WTC11 (cell line): ENCODE results near the gene PARVG. TPM values are rescaled to one million over a fixed set of nuclear protein-coding genes. Genes with fewer than 3 reads are reported as not detected.

Source experiments
- ATAC-seq: fragments of 200-7000 bp; cut with Tn5 transposase; 2 replicates; pipeline ENCODE4 v1.10.0; 2021; ENCODE audit warnings: mild to moderate bottlenecking, moderate library complexity
- CTCF ChIA-PET: fragments of 300-600 bp; sonication (Branson Sonifier 250); formaldehyde crosslinking; loops from one replicate; lab custom pipeline; 2021; ENCODE audit warnings: antibody characterized with exemption; lab: Charles Lee
- POLR2A ChIA-PET: fragments of 350-600 bp; sonication (Branson Sonifier 250); formaldehyde crosslinking; loops from one replicate; lab custom pipeline; 2021; ENCODE audit warnings: antibody characterized with exemption; lab: Charles Lee
- DNase-seq: peaks from one replicate; pipeline ENCODE4 v3.0.0; 2021; ENCODE audit warnings: low spot score
- H3K27ac Mint-ChIP-seq: 2 replicates; pipeline ENCODE4 v1.8.0; 2021; ENCODE audit warnings: mixed read lengths
- H3K27me3 Mint-ChIP-seq: 2 replicates; pipeline ENCODE4 v1.8.0; 2021; ENCODE audit warnings: low read depth, mild to moderate bottlenecking, moderate library complexity, mixed read lengths
- H3K36me3 Mint-ChIP-seq: 2 replicates; pipeline ENCODE4 v1.8.0; 2021; ENCODE audit warnings: mixed read lengths
- H3K4me1 Mint-ChIP-seq: 2 replicates; pipeline ENCODE4 v1.8.0; 2022; ENCODE audit warnings: mixed read lengths
- H3K4me3 Mint-ChIP-seq: 2 replicates; pipeline ENCODE4 v1.8.0; 2021; ENCODE audit warnings: mild to moderate bottlenecking, moderate library complexity, mixed read lengths
- H3K9me3 Mint-ChIP-seq: 2 replicates; pipeline ENCODE4 v1.8.0; 2021; ENCODE audit warnings: mixed read lengths
- ATF1 ChIP-seq: sonication (generic); formaldehyde crosslinking; IDR thresholded peaks from 2 replicates; pipeline ENCODE4 v1.8.1; 2023; ENCODE audit warnings: mild to moderate bottlenecking, moderate library complexity, missing genetic modification reagents
- ELF4 ChIP-seq: sonication (generic); formaldehyde crosslinking; IDR thresholded peaks from 2 replicates; pipeline ENCODE4 v1.8.1; 2022; ENCODE audit warnings: low read depth, mild to moderate bottlenecking, moderate library complexity, missing genetic modification reagents
- EMX1 ChIP-seq: fragments of 250-450 bp; sonication (Bioruptor Pico); IDR thresholded peaks from 2 replicates; pipeline ENCODE4 v1.8.0; 2021; ENCODE audit warnings: mild to moderate bottlenecking
- GTF2I ChIP-seq: fragments of 250-450 bp; sonication (Bioruptor Pico); conservative IDR thresholded peaks from 2 replicates; pipeline ENCODE4 v1.4.0; 2021; ENCODE audit warnings: mild to moderate bottlenecking
- HMGA2 ChIP-seq: fragments of 250-450 bp; sonication (Bioruptor Pico); IDR thresholded peaks from 2 replicates; pipeline ENCODE4 v1.4.0; 2021; ENCODE audit warnings: mild to moderate bottlenecking, moderate library complexity
- IRF1 ChIP-seq: sonication (generic); formaldehyde crosslinking; IDR thresholded peaks from 2 replicates; pipeline ENCODE4 v1.8.0; 2023; ENCODE audit warnings: missing genetic modification reagents
- JAZF1 ChIP-seq: fragments of 250-450 bp; sonication (Bioruptor Pico); IDR thresholded peaks from 2 replicates; pipeline ENCODE4 v1.9.0; 2021; ENCODE audit warnings: moderate library complexity, mild to moderate bottlenecking, inconsistent platforms
- NR1H2 ChIP-seq: sonication (generic); formaldehyde crosslinking; IDR thresholded peaks from 2 replicates; pipeline ENCODE4 v1.9.0; 2021; ENCODE audit warnings: mild to moderate bottlenecking, moderate library complexity, missing genetic modification reagents
- TCF7 ChIP-seq: sonication (generic); formaldehyde crosslinking; IDR thresholded peaks from 2 replicates; pipeline ENCODE4 v1.8.0; 2022; ENCODE audit warnings: mild to moderate bottlenecking, low read depth, missing genetic modification reagents, moderate library complexity
- TEAD4 ChIP-seq: sonication (generic); formaldehyde crosslinking; IDR thresholded peaks from 2 replicates; pipeline ENCODE4 v1.8.0; 2022; ENCODE audit warnings: mild to moderate bottlenecking, missing genetic modification reagents
- ZMAT4 ChIP-seq: fragments of 250-450 bp; sonication (Bioruptor Pico); IDR thresholded peaks from 2 replicates; pipeline ENCODE4 v1.9.0; 2021; ENCODE audit warnings: mild to moderate bottlenecking
- ZNF219 ChIP-seq: sonication (generic); formaldehyde crosslinking; IDR thresholded peaks from 2 replicates; pipeline ENCODE4 v1.8.0; 2023; ENCODE audit warnings: missing genetic modification reagents, mild to moderate bottlenecking, borderline replicate concordance
- ZNF317 ChIP-seq: sonication (generic); formaldehyde crosslinking; IDR thresholded peaks from 2 replicates; pipeline ENCODE4 v1.8.1; 2023; ENCODE audit warnings: low read depth, mild to moderate bottlenecking, moderate library complexity, missing genetic modification reagents, borderline replicate concordance
- ZNF425 ChIP-seq: fragments of 250-450 bp; sonication (Bioruptor Pico); conservative IDR thresholded peaks from 2 replicates; pipeline ENCODE4 v1.9.0; 2021; ENCODE audit warnings: mild to moderate bottlenecking
- total RNA-seq: library from RNA; stranded (reverse); gene quantifications from 3 replicates; pipeline ENCODE4 v1.2.3, GENCODE V29; 2021
- TF ChIP-seq, protein P1 (sequence below): sonication (generic); formaldehyde crosslinking; IDR thresholded peaks from 2 replicates; pipeline ENCODE4 v1.8.0; 2022; ENCODE audit warnings: mild to moderate bottlenecking, missing genetic modification reagents
- TF ChIP-seq, protein P2 (sequence below): sonication (generic); formaldehyde crosslinking; IDR thresholded peaks from 2 replicates; pipeline ENCODE4 v1.8.1; 2023; ENCODE audit warnings: mild to moderate bottlenecking, missing genetic modification reagents
- TF ChIP-seq, protein P3 (sequence below): sonication (generic); formaldehyde crosslinking; IDR thresholded peaks from 2 replicates; pipeline ENCODE4 v1.8.1; 2023; ENCODE audit warnings: mild to moderate bottlenecking, missing genetic modification reagents
- TF ChIP-seq, protein P4 (sequence below): sonication (generic); formaldehyde crosslinking; IDR thresholded peaks from 2 replicates; pipeline ENCODE4 v1.8.1; 2022; ENCODE audit warnings: mild to moderate bottlenecking, missing genetic modification reagents, moderate library complexity, borderline replicate concordance
- TF ChIP-seq, protein P5 (sequence below): sonication (generic); formaldehyde crosslinking; IDR thresholded peaks from 2 replicates; pipeline ENCODE4 v1.8.1; 2023; ENCODE audit warnings: mild to moderate bottlenecking, missing genetic modification reagents, moderate library complexity
- TF ChIP-seq, protein P6 (sequence below): sonication (generic); formaldehyde crosslinking; IDR thresholded peaks from 2 replicates; pipeline ENCODE4 v1.8.0; 2022; ENCODE audit warnings: mild to moderate bottlenecking, missing genetic modification reagents

PARVG gene
- total RNA-seq, 1 experiment from 2014 or later = 0.94 TPM

GRCh38 chr22:44153710-44154109 lies 27.0 kb upstream of the PARVG start:
- DNase-seq (no peak), ATAC-seq (no peak)
- no peak overlapping the region for H3K27ac Mint-ChIP-seq
- no peaks in the 10 kb centered on the region for H3K9me3 Mint-ChIP-seq
- H3K4me3 Mint-ChIP-seq = no peak overlapping the region
- H3K36me3 Mint-ChIP-seq = no peaks in the 10 kb centered on the region
- H3K4me1 Mint-ChIP-seq = peaks cover 28% of the 10 kb centered on the region
- CTCF ChIA-PET = no interaction called here
- TF ChIP-seq ZNF219 (CRISPR knock-in tag) = no peak
- TF ChIP-seq, protein P1, sequence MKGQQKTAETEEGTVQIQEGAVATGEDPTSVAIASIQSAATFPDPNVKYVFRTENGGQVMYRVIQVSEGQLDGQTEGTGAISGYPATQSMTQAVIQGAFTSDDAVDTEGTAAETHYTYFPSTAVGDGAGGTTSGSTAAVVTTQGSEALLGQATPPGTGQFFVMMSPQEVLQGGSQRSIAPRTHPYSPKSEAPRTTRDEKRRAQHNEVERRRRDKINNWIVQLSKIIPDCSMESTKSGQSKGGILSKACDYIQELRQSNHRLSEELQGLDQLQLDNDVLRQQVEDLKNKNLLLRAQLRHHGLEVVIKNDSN (CRISPR knock-in tag) = no peak
- TF ChIP-seq, all 79 proteins: peak for 0
- POLR2A ChIA-PET = no interaction called here
- no peaks in the 10 kb centered on the region; the same call in 1 of the 2 replicates for H3K27me3 Mint-ChIP-seq

- ChIA-PET POLR2A (no interaction called here), CTCF (no interaction called here)
- H3K4me3 Mint-ChIP-seq = no peak overlapping the region
- no peaks in the 10 kb centered on the region; the same call in 1 of the 2 replicates for H3K27me3 Mint-ChIP-seq
- H3K36me3 Mint-ChIP-seq = no peaks in the 10 kb centered on the region
- H3K4me1 Mint-ChIP-seq = peaks cover 28% of the 10 kb centered on the region
- ATAC-seq (no peak), DNase-seq (no peak)
- no peak overlapping the region for H3K27ac Mint-ChIP-seq
- TF ChIP-seq, protein P2, sequence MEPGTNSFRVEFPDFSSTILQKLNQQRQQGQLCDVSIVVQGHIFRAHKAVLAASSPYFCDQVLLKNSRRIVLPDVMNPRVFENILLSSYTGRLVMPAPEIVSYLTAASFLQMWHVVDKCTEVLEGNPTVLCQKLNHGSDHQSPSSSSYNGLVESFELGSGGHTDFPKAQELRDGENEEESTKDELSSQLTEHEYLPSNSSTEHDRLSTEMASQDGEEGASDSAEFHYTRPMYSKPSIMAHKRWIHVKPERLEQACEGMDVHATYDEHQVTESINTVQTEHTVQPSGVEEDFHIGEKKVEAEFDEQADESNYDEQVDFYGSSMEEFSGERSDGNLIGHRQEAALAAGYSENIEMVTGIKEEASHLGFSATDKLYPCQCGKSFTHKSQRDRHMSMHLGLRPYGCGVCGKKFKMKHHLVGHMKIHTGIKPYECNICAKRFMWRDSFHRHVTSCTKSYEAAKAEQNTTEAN (CRISPR knock-in tag) = no peak
- TF ChIP-seq ZNF425 (no peak), ATF1 (CRISPR knock-in tag) (no peak), JAZF1 (no peak), IRF1 (CRISPR knock-in tag) (no peak), GTF2I (no peak), ZNF317 (CRISPR knock-in tag) (no peak), TCF7 (no peak), NR1H2 (CRISPR knock-in tag) (no peak), EMX1 (no peak), ZMAT4 (CRISPR knock-in tag) (no peak), HMGA2 (no peak), TEAD4 (no peak), ELF4 (CRISPR knock-in tag) (no peak)
- TF ChIP-seq, protein P3, sequence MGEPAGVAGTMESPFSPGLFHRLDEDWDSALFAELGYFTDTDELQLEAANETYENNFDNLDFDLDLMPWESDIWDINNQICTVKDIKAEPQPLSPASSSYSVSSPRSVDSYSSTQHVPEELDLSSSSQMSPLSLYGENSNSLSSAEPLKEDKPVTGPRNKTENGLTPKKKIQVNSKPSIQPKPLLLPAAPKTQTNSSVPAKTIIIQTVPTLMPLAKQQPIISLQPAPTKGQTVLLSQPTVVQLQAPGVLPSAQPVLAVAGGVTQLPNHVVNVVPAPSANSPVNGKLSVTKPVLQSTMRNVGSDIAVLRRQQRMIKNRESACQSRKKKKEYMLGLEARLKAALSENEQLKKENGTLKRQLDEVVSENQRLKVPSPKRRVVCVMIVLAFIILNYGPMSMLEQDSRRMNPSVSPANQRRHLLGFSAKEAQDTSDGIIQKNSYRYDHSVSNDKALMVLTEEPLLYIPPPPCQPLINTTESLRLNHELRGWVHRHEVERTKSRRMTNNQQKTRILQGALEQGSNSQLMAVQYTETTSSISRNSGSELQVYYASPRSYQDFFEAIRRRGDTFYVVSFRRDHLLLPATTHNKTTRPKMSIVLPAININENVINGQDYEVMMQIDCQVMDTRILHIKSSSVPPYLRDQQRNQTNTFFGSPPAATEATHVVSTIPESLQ (CRISPR knock-in tag) = no peak
- TF ChIP-seq, protein P4, sequence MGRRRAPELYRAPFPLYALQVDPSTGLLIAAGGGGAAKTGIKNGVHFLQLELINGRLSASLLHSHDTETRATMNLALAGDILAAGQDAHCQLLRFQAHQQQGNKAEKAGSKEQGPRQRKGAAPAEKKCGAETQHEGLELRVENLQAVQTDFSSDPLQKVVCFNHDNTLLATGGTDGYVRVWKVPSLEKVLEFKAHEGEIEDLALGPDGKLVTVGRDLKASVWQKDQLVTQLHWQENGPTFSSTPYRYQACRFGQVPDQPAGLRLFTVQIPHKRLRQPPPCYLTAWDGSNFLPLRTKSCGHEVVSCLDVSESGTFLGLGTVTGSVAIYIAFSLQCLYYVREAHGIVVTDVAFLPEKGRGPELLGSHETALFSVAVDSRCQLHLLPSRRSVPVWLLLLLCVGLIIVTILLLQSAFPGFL (CRISPR knock-in tag) = no peak
- TF ChIP-seq, protein P5, sequence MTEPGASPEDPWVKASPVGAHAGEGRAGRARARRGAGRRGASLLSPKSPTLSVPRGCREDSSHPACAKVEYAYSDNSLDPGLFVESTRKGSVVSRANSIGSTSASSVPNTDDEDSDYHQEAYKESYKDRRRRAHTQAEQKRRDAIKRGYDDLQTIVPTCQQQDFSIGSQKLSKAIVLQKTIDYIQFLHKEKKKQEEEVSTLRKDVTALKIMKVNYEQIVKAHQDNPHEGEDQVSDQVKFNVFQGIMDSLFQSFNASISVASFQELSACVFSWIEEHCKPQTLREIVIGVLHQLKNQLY (CRISPR knock-in tag) = no peak
- TF ChIP-seq, protein P6, sequence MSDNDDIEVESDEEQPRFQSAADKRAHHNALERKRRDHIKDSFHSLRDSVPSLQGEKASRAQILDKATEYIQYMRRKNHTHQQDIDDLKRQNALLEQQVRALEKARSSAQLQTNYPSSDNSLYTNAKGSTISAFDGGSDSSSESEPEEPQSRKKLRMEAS (CRISPR knock-in tag) = no peak
- no peaks in the 10 kb centered on the region for H3K9me3 Mint-ChIP-seq
Measured at GRCh38 chr22:44154436-44154942, 26.2 kb upstream of the PARVG start.
